ENCODE data around the gene FAM131C.

GRCh38 chr1:16018308-16018707, 55.1 kb downstream of the FAM131C start:
- TF ChIP-seq CTCF (conservative IDR thresholded peaks at IDR 0.05 in 1 of 2, IDR thresholded peaks at IDR 0.05 in 1 of 2; ENCODE audit: extremely low read depth in 1 of 2, insufficient read depth in 1 of 2, low read depth in 1 of 2, low read length in 2 of 2) (no peak), EZH2 (IDR thresholded peaks at IDR 0.05; ENCODE audit: borderline replicate concordance, low read length) (no peak)

Data from mammary epithelial cell (primary cell).